ENCODE measurements around the gene UROD.

GRCh38 chr1:44988531-44989156 lies 23.4 kb upstream of the UROD start:
- TF ChIP-seq POLR2AphosphoS5 (IDR thresholded peaks at IDR 0.05; ENCODE audit: low read depth, low read length) (no peak), TAF1 (IDR thresholded peaks at IDR 0.05; ENCODE audit: borderline replicate concordance, insufficient read depth, low read length) (no peak)
- TF ChIP-seq, protein P1, sequence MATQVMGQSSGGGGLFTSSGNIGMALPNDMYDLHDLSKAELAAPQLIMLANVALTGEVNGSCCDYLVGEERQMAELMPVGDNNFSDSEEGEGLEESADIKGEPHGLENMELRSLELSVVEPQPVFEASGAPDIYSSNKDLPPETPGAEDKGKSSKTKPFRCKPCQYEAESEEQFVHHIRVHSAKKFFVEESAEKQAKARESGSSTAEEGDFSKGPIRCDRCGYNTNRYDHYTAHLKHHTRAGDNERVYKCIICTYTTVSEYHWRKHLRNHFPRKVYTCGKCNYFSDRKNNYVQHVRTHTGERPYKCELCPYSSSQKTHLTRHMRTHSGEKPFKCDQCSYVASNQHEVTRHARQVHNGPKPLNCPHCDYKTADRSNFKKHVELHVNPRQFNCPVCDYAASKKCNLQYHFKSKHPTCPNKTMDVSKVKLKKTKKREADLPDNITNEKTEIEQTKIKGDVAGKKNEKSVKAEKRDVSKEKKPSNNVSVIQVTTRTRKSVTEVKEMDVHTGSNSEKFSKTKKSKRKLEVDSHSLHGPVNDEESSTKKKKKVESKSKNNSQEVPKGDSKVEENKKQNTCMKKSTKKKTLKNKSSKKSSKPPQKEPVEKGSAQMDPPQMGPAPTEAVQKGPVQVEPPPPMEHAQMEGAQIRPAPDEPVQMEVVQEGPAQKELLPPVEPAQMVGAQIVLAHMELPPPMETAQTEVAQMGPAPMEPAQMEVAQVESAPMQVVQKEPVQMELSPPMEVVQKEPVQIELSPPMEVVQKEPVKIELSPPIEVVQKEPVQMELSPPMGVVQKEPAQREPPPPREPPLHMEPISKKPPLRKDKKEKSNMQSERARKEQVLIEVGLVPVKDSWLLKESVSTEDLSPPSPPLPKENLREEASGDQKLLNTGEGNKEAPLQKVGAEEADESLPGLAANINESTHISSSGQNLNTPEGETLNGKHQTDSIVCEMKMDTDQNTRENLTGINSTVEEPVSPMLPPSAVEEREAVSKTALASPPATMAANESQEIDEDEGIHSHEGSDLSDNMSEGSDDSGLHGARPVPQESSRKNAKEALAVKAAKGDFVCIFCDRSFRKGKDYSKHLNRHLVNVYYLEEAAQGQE (IDR thresholded peaks at IDR 0.05; ENCODE audit: insufficient read depth in 1 of 2, low read depth in 2 of 2, low read length in 2 of 2) = no peak
